D721Med (cell line): ENCODE data around the gene TMEM255B.
"Not testable (repeated sequence)": the region's sequence is repeated elsewhere in the genome, so short reads cannot be mapped to it uniquely, and the experiment has no call there.

ENCODE experiments used
- DNase-seq: peaks from one replicate; pipeline ENCODE4 v3.0.0; 2011; ENCODE audit warnings: low spot score; ENCODE audit not compliant: insufficient read length
- FAIRE-seq: peaks from 2 replicates; lab custom pipeline; 2011; peaks lifted over from hg19 to GRCh38; lab: Jason Lieb, UNC
- TF ChIP-seq, protein P1 (sequence below): IDR thresholded peaks from 2 replicates; pipeline ENCODE4 v1.5.1; 2012; ENCODE audit warnings: mild to moderate bottlenecking, control low read depth; ENCODE audit not compliant: insufficient read depth; ENCODE audit errors: missing control alignments

Gene TMEM255B

GRCh38 chr13:113785051-113786010, 26.3 kb downstream of the TMEM255B start:
- FAIRE-seq, result no peak

GRCh38 chr13:113786262-113786841, 27.3 kb downstream of the TMEM255B start:
- no peak for DNase-seq
- TF ChIP-seq, protein P1, sequence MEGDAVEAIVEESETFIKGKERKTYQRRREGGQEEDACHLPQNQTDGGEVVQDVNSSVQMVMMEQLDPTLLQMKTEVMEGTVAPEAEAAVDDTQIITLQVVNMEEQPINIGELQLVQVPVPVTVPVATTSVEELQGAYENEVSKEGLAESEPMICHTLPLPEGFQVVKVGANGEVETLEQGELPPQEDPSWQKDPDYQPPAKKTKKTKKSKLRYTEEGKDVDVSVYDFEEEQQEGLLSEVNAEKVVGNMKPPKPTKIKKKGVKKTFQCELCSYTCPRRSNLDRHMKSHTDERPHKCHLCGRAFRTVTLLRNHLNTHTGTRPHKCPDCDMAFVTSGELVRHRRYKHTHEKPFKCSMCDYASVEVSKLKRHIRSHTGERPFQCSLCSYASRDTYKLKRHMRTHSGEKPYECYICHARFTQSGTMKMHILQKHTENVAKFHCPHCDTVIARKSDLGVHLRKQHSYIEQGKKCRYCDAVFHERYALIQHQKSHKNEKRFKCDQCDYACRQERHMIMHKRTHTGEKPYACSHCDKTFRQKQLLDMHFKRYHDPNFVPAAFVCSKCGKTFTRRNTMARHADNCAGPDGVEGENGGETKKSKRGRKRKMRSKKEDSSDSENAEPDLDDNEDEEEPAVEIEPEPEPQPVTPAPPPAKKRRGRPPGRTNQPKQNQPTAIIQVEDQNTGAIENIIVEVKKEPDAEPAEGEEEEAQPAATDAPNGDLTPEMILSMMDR, result no peak
- no peak for FAIRE-seq

More at GRCh38 chr13:113785051-113786010, 26.3 kb downstream of the TMEM255B start:
- DNase-seq, result no peak
- TF ChIP-seq, protein P1, result no peak

DNA sequence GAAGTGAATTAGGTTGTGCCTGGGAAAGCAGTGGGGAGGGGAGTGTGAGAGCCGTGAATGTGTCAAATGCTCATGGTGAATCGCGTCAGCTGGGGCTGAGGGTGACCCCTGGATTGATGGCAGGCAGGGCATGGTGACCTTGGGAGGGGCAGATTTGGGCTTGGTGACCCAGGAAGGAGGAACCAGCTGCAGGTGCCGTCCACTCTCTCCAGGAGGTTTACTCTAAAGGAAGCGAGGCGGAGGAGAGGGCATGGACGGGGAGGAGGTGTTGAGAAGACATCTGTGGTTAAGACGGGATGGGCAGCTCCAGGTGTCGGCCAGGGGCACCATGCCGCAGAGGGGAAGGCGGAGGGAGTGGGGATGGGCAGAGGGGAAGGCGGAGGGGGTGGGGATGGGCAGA, 28.7 kb downstream of the TMEM255B start:
- no peak for DNase-seq
- TF ChIP-seq, protein P1, result no peak
- no peak for FAIRE-seq

GRCh38 chr13:113788413-113789135, 29.5 kb downstream of the TMEM255B start:
- FAIRE-seq (no peak), DNase-seq (no peak)
- TF ChIP-seq, protein P1, result no peak

DNA sequence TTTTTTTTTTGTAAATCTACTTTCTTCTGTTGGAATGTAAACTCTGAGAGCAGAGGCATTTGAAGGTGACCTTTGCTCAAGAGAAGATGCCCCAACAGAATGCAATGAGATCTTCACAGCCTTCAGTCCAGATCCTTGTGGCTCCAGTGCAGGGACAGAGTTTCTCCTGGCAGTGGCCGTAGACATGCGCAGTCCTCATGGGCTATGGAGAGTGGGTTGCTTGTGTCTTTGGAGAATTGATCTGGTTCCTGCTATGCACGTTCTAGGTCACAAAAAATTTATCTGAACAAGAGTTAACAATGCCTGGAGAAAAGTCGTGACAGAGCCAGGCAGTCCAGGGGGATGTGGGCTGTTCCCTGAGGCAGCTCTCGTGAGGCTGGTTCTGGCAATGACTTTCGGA, 30.1 kb downstream of the TMEM255B start:
- DNase-seq (no peak), FAIRE-seq (no peak)
- TF ChIP-seq, protein P1, result no peak

GRCh38 chr13:113789931-113790330, 30.9 kb downstream of the TMEM255B start:
- FAIRE-seq, DNase-seq: not testable (repeated sequence)

DNA sequence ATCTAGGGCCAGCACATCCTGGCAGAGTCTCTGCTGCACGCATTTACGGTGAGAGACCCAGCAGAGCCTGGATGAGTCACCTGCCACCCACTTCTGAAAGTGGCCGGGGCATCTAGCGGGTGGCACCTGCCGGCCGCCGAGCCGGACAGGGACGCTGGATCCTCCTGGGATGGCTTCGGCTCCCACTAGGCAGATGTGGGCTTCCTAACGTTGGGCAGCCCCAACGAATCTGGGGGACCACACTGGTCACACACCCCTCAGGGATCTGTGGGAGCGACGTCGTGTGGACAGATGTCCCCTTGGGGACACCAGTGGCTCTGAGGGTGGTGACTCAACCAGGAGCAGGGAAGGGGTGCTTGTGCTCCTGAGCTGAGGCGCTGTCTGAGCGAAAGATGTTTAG, 32.2 kb downstream of the TMEM255B start:
- FAIRE-seq, result no peak
- TF ChIP-seq, protein P1, result no peak
- no peak for DNase-seq
